HFFc6 (cell line): ENCODE results near the gene APEX1. TPM values are rescaled to one million over a fixed set of nuclear protein-coding genes. Genes with fewer than 3 reads are reported as not detected.

ENCODE experiments used
- DNase-seq: peaks from one replicate; pipeline ENCODE4 v3.0.0-alpha.2; 2018
- H3K27ac Mint-ChIP-seq: 2 replicates; pipeline ENCODE4 v1.8.0; 2020; ENCODE audit warnings: mild to moderate bottlenecking, mixed read lengths
- H3K27me3 Mint-ChIP-seq: 2 replicates; pipeline ENCODE4 v1.8.0; 2021; ENCODE audit warnings: mild to moderate bottlenecking, moderate library complexity, mixed read lengths; ENCODE audit not compliant: insufficient read depth
- H3K36me3 Mint-ChIP-seq: 2 replicates; pipeline ENCODE4 v1.8.0; 2021; ENCODE audit warnings: low read depth, mixed read lengths
- H3K4me1 Mint-ChIP-seq: 2 replicates; pipeline ENCODE4 v1.8.0; 2020; ENCODE audit warnings: low read depth, mixed read lengths
- H3K4me3 Mint-ChIP-seq: 2 replicates; pipeline ENCODE4 v1.8.0; 2020; ENCODE audit warnings: mild to moderate bottlenecking, moderate library complexity, mixed read lengths
- H3K9me3 Mint-ChIP-seq: 2 replicates; pipeline ENCODE4 v1.8.0; 2020; ENCODE audit warnings: mild to moderate bottlenecking, mixed read lengths
- CTCF ChIP-seq: fragments of 200-600 bp; sonication (generic); IDR thresholded peaks from 2 replicates; pipeline ENCODE4 v1.5.0; 2021; ENCODE audit warnings: antibody characterized with exemption, mild to moderate bottlenecking
- long read RNA-seq: library from polyadenylated mRNA; unstranded; transcript quantifications from one replicate; pipeline ENCODE4 v2.0.0, GENCODE V29; 2019
- total RNA-seq, 6 experiments: library from RNA; stranded (reverse); fragmentation: NEBNext Ultra II Directional; extraction: Animal tissue kit (Norgen Biotek cat#: 25700); gene quantifications; 2 replicates in 1 of 6; 3 replicates in 5 of 6; pipeline ENCODE4 v1.2.3, GENCODE V29; 2021

The APEX1 gene
- total RNA-seq: 100 to 1,000 TPM; 161 to 189 (median 184) TPM
- long read RNA-seq, transcript APEX1-210 (5 exons, 1,437 nt): minor isoform, 21 of 252 reads
- long read RNA-seq, transcript APEX1-202 (5 exons, 1,387 nt): minor isoform, 12 of 252 reads
- long read RNA-seq, transcript APEX1-201 (5 exons, 1,484 nt): major isoform, 147 of 252 reads
- long read RNA-seq, transcript APEX1-205 (4 exons, 1,603 nt): minor isoform, 49 of 252 reads
- long read RNA-seq, partial matches to known transcripts: 5 of 252 reads
- long read RNA-seq, other reads (novel, unspliced or antisense): 8 of 252 reads

GRCh38 chr14:20454516-20455354 lies at the start of gene APEX1, which contains the start of gene OSGEP:
APEX1 (plus strand) TSS chr14:20455226; CDS start chr14:20455646, 420 bp downstream.
OSGEP (minus strand) TSS chr14:20454812; CDS start chr14:20454683, 129 bp downstream.
- peaks cover 6% of the 10 kb centered on the region for H3K4me1 Mint-ChIP-seq
- peak; percentile 98 for DNase-seq

GRCh38 chr14:20409226-20409625 lies 45.8 kb upstream of the APEX1 start:
- peak overlapping the region; percentile 72 for H3K27ac Mint-ChIP-seq
- peak overlapping the region; percentile 44 for H3K4me3 Mint-ChIP-seq

More at GRCh38 chr14:20454516-20455354, at the start of gene APEX1, which contains the start of gene OSGEP:
- Mint-ChIP-seq H3K36me3 (peaks cover 24% of the 10 kb centered on the region), H3K27me3 (peaks cover 1% of the 10 kb centered on the region; the same call in 1 of the 2 replicates), H3K4me3 (no peak within 1 kb of the TSS), H3K9me3 (no peaks in the 10 kb centered on the region), H3K27ac (no peak within 1 kb of the TSS)
- no peak for TF ChIP-seq CTCF

GRCh38 chr14:20412411-20412810 lies 42.6 kb upstream of the APEX1 start:
- Mint-ChIP-seq H3K36me3 (peaks cover 5% of the 10 kb centered on the region; the same call in 1 of the 2 replicates), H3K9me3 (no peaks in the 10 kb centered on the region), H3K4me1 (peaks cover 58% of the 10 kb centered on the region), H3K4me3 (peak overlapping the region; percentile 95), H3K27me3 (peaks cover 4% of the 10 kb centered on the region), H3K27ac (peak overlapping the region; percentile 92)
- no peak for TF ChIP-seq CTCF
- no peak for DNase-seq

More at GRCh38 chr14:20409226-20409625, 45.8 kb upstream of the APEX1 start:
- H3K27me3 Mint-ChIP-seq: peaks cover 6% of the 10 kb centered on the region
- peak; percentile 57 for DNase-seq
- peaks cover 16% of the 10 kb centered on the region; the same call in 1 of the 2 replicates for H3K36me3 Mint-ChIP-seq
- H3K4me1 Mint-ChIP-seq: peaks cover 49% of the 10 kb centered on the region
- no peaks in the 10 kb centered on the region for H3K9me3 Mint-ChIP-seq
- TF ChIP-seq CTCF: no peak

GRCh38 chr14:20412876-20413743 lies 41.9 kb upstream of the APEX1 start, which contains the start of gene TEP1:
TEP1 (minus strand) TSS chr14:20413501; CDS start chr14:20408439, 5,062 bp downstream.
- DNase-seq: peak; percentile 80
- no peak for TF ChIP-seq CTCF

GRCh38 chr14:20413744-20414082 lies 41.3 kb upstream of the APEX1 start:
- Mint-ChIP-seq H3K36me3 (no peaks in the 10 kb centered on the region), H3K27ac (peak overlapping the region; percentile 92), H3K9me3 (no peaks in the 10 kb centered on the region), H3K4me1 (peaks cover 52% of the 10 kb centered on the region), H3K4me3 (peak overlapping the region; percentile 95), H3K27me3 (peaks cover 4% of the 10 kb centered on the region)
- no peak for TF ChIP-seq CTCF
- no peak for DNase-seq

More at GRCh38 chr14:20412876-20413743, 41.9 kb upstream of the APEX1 start, which contains the start of gene TEP1:
- Mint-ChIP-seq H3K27ac (peak within 1 kb of the TSS; percentile 92), H3K4me1 (peaks cover 57% of the 10 kb centered on the region), H3K4me3 (peak within 1 kb of the TSS; percentile 95), H3K27me3 (peaks cover 4% of the 10 kb centered on the region), H3K9me3 (no peaks in the 10 kb centered on the region), H3K36me3 (peaks cover 2% of the 10 kb centered on the region; the same call in 1 of the 2 replicates)
